NCI-H774 (cell line): ENCODE results near the gene CLSTN3.

ENCODE experiments used
- DNase-seq: peaks from one replicate; lab custom pipeline; 2025; lab: John Stamatoyannopoulos, UW

Gene CLSTN3

DNA sequence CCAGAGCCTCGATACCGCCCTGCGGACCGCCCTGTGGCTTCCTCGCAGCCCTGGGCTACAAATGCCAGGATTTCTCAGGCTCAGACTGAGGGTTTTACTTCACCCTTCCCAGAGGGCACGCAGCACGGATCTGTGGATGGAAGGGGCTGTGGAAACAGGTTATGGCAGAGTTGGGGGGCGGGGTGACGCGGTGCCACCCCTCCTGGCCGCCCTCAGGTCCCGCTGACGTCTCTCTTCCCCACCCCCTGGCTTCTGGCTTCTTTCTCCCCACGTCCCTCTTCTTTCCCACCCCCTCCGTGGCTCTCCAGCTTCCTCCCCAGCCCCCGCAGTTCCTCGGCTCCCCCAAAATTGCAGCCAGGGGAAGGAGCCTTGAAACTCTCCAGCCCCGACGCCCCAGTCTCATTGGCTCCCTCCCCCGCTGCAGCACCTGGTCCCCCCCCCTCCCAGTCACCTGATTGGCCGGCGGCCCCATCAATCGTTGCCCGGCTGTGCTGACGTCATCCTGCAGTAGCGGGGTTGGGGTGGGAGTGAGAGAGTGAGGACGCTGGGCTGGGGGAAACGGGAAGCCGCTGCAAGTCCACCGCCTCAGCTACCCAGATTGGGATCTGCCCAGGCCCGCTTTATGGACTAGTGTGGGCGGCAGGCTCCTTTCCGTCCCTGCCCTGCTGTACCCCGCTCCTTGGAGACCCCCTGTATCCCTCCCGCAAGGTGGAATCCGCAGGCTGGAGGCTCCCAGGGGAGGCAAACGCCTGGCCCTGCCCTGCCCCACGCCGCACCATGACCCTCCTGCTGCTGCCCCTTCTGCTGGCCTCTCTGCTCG lies at the start of gene CLSTN3:
Gene CLSTN3, plus strand, starts transcription at position 500 of the 820 bp plus-strand sequence. Its CDS starts 278 bp downstream, at position 778.
- peak; percentile 90 for DNase-seq

DNA sequence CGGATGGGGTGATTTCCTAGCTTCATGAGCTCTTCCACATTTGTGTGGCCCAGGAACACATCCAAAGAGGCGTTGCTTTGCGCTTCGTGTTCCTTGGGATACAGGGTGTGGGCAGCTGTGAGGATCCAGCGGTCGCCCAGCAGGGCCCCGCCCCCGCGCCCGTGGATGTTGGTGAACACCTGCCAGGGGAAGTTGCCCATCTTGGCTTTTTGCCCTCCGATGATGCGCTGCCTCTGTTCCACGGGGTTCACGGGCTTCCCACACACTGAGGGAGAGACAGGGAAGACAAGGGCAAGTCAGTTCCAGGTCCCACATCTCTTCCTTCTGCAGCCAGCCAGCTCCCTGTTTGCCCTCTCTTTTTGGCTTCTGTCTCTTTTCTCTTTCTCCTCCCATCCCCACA lies 49.1 kb upstream of the CLSTN3 start:
- no peak for DNase-seq

DNA sequence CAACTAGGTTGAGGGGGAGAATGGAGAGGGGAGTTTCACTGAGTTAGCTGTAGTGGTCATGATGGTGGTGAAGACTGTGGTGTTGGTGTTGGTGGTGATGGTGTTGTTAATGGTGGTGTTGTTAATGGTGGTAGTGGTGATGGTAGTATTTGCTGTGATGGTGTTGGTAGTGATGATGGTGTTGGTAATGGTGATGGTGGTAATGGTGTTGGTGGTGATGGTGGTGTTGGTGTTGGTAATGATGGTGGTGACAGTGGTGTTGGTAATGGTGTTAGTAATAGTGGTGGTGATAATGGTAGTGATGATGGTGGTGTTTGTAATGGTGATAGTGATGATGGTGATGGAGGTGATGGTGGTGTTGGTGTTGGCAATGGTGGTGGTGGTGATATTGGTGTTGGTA lies 47.0 kb upstream of the CLSTN3 start:
- no peak for DNase-seq

- DNase-seq = no peak
These were observed 40.8 kb upstream of the CLSTN3 start for GRCh38 chr12:7089196-7089871.

DNA sequence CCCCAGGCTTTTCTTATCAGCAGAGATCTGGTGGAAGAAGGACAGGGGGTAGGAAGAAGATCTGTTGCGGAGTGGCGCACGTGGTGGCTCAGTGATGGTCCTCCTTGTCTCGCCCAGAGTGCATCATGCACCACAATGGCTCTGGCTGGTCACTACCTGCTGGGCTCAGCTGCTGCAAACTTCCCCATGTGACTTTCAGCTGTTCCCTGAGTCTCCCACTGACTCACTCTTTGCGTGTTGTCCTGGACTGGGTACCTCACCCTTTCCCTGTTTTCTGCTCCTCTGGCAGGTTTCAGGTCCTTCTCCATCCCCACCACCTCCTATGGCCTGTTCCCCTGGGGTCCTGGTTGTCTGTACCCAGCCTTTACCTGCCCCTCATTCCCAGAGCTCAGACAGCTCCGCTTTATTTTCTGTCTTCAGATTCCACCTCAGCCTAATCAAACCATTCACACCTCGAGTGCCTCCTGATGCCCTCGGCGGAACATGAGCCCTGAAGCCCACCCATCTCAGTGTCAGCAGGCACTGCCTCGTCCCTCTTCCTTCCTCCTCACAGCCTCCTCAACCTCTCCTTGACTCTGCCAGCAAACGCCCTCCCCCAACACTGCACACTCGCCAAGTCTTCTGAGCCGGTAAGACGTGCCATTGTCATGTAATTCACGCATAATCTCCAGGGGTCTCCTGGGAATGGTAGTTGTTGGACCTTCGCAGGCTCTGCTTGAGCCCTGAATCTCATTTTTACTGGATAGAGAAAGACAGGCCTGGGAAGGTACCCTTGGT lies 39.8 kb upstream of the CLSTN3 start:
- no peak for DNase-seq

- DNase-seq = no peak
These were observed 39.0 kb upstream of the CLSTN3 start for GRCh38 chr12:7091171-7091570.

DNA sequence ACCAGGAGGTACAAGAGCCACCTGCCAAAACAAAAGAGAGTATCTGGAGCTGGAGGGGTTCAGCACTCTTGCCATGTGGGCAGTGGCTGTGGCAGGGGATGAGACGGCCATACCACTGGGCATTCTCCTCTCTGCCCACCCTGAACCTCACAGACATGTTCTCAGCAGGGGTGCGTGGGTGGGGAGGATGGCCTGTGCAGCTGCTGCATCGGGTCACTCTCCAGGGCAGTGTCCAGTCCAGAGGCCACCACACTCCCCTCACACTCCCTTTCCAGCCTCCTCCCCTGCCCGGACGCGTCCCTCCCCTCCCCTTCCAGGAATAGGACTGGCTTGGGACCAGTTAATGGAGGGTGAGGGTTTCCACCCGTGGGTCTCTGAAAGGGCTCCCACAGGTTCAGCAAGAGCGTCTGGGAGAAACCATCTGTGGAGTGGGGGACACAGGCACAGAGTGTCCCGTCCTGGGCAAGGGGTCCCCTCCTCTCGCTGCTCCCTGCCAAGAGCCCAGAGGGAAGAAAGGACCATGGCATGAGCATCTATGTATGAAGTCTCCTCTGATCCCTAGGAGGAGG lies 38.4 kb upstream of the CLSTN3 start:
- no peak for DNase-seq

- peak; percentile 28 for DNase-seq
These were observed 37.8 kb upstream of the CLSTN3 start, which contains the start of gene C1R for GRCh38 chr12:7092229-7092985. C1R (minus strand) TSS chr12:7092445; CDS start chr12:7092388, 57 bp downstream.

- no peak for DNase-seq
These were observed 37.1 kb upstream of the CLSTN3 start for GRCh38 chr12:7092986-7093460.

DNA sequence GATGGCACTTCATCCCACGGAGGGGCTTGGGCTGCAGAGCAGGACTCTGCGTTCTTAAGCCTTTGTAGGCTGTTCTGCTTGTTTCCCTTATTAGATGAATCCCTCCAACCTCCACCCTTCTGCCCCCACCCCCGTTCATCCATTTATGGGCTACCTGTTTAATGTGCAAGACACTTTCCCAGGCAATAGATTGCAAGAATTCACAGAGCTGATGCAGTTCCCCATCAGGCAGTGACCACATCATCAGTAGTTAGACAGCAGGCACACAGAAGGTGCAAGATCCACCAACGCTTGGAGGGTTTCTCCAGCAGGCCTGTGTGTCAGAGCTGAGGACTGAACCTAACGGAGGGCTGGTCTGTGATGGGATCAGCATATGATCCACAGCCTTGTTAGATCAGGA lies 36.7 kb upstream of the CLSTN3 start:
- DNase-seq = no peak

GRCh38 chr12:7093892-7094291 lies 36.3 kb upstream of the CLSTN3 start:
- DNase-seq = no peak

DNA sequence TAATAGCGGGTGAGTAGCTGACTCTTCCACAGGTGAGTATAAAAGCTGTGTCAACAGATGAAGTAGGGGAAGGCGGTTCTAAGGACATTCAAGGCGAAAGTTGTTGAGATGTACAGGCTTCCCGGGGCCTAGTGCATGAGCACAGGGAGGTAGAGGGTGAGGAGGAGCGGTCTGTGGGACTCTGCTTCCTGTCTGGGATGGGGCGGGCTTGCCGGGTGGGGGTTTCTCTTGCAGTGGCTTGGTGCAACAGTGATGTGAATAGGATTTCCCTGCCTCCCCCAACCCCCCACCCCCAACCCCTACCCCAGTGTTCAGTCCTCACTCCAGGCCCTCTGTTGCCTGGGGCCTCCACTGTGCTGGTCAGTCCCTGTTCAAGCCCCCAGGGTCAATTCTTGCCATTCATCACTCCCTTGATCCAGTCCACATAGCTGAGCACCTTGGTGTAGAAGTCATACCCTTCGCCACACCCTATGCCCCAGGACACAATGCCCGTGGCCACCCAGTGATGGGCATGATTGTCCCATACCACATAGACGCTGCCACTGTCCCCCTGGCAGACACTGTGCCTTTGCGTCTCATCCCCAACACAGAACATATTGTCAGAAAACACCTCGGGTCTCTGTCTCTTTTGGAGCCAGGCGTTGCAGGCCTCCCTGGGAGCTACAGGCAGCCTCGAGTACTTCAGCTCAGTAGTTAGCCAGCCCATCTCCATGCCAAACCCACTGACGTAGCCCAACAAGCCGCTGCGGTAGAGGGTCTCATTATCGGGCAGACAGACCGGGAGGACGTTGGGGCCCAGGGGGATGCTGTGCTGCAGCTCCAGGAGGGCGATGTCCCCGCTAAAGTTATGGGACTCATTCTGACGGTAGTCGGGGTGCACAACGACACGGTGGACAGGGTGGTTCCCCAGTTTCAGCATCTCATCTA lies 33.9 kb upstream of the CLSTN3 start:
- no peak for DNase-seq

DNA sequence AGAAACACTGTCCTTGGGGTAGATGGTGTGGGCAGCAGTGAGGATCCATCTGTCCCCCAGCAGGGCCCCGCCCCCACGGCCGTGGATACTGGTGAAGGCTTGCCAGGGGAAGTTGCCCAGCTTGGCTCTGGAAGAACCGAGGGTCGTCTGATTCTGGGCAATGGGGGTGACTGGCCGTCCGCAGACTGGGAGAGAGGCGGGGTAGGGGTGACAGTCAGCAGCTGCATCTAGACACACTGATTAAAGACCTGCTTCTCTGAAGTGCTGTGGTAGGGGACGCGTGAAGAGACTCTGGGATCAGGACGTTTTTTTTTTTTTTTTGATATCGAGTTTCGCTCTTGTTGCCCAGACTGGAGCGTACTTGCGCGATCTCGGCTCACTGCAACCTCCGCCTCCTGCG lies 33.2 kb upstream of the CLSTN3 start:
- no peak for DNase-seq

- DNase-seq = no peak
These were observed 30.7 kb upstream of the CLSTN3 start for GRCh38 chr12:7099290-7099996.

- DNase-seq = no peak
These were observed 29.9 kb upstream of the CLSTN3 start for GRCh38 chr12:7100239-7100638.

DNA sequence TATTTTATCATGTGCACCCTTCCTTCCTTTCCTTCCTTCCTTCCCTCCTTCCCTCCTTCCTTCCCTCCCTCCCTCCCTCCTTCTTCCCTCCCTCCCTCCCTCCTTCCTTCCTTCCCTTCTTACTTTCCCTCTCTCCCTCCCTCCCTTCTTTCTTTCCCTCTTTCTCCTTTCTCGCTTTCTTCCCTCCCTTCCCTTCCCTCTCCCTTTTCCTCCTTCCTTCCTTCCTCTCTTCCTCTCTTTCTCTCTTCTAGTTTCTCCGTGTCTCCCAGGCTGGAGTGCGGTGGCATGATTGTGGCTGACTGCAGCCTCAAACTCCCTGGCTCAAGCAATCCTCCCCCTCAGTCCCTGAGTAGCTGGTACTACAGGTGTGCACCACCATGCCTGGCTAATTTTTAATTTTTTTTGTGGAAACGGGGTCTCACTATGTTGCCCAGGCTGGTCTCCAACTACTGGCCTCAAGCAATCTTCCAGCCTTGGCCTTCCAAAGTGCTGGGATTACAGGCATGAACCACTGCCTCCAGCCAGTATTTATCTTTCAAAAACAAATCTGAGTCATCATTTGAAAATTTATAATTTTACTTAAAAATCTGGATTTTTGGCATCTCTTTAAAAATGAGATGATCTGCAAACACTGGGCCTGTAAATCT lies 29.0 kb upstream of the CLSTN3 start:
- DNase-seq = no peak

- DNase-seq = no peak
These were observed 28.5 kb upstream of the CLSTN3 start for GRCh38 chr12:7101694-7102131.

GRCh38 chr12:7102582-7102981 lies 27.6 kb upstream of the CLSTN3 start:
- DNase-seq = no peak
